Stomach (tissue), 4 donors: ENCODE data around the gene SPDYA.

ENCODE experiments used
- CTCF ChIP-seq, 7 experiments: fragments of 450-650 bp in 4 of 7; fragments of 200-600 bp in 3 of 7; sonication (generic) in 3 of 7; IDR thresholded peaks; one replicate each; pipeline ENCODE4 v1.5.1; 2016 to 2019; ENCODE audit warnings: antibody characterized with exemption in 7 of 7, control low read depth in 2 of 7, mild to moderate bottlenecking in 1 of 7
- EP300 ChIP-seq: sonication (generic); formaldehyde crosslinking; IDR thresholded peaks from one replicate; pipeline ENCODE4 v1.6.1; 2017; ENCODE audit warnings: antibody characterized with exemption
- POLR2A ChIP-seq, 4 donors: fragments of 450-650 bp; IDR thresholded peaks; one replicate each; pipeline ENCODE4 v1.6.1; 2016; ENCODE audit warnings: antibody characterized with exemption in 4 of 4, control low read depth in 2 of 4, mild to moderate bottlenecking in 1 of 4, moderate library complexity in 1 of 4
- POLR2AphosphoS5 ChIP-seq, 3 donors: sonication (generic); formaldehyde crosslinking; IDR thresholded peaks; one replicate each; pipeline ENCODE4 v1.6.1; 2016; ENCODE audit warnings: antibody characterized with exemption in 3 of 3

- TF ChIP-seq CTCF (IDR thresholded peaks at IDR 0.05) (no peak), POLR2A (IDR thresholded peaks at IDR 0.05) (no peak), EP300 (no peak), POLR2AphosphoS5 (IDR thresholded peaks at IDR 0.05) (no peak)
Measured at GRCh38 chr2:28869494-28870145, 59.0 kb downstream of the SPDYA start.
